ENCODE measurements around the gene EML6.
"Not testable (repeated sequence)": the region's sequence is repeated elsewhere in the genome, so short reads cannot be mapped to it uniquely, and the experiment has no call there.

EML6 gene

DNA sequence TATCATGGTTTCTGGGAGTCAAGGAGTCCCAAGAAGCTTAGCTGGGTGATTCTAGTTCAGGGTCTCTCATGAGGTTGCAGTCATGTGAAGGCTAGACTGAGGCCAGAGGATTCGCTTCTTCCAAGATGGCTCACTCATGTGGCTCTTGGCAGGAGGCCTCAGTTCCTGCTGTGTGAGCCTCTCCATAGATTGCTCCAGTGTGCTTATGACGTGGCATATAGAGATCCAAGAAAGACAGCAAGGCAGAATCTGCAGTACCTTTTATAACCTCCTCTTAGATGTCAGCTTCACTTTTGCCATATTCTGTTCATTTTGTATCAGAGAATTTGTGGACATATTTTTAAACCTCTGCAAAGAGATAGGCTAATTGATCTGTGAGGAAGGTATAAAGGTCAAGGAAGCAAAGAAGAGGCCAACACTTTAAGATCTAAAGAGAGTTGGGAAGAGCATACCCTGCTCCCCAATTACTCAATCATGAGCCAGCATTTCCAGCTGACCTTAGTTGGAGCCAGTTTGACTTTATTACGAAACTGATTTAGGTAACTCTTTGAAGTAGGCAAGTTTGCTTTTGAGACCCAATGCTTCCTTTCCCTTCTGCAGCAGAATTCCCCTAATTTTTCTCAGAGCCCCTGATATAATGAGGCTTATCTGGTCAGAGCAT lies 134.7 kb downstream of the EML6 start:
- no peak for DNase-seq

DNA sequence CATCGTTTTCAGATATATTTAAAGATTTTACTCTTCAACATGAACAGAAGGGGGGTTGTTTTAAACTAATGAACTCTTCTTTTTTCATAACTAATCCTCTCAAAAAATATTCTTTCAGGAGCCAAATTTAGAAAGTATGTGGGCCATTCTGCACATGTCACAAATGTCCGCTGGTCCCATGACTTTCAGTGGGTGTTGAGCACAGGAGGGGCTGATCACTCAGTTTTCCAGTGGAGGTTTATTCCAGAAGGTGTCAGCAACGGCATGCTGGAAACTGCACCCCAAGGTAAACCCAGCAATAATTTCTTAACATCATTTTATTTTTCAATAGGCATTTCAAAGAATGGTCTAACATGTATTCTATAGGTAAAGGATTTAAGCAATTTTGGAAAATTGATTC lies 136.0 kb downstream of the EML6 start:
- DNase-seq = no peak

DNA sequence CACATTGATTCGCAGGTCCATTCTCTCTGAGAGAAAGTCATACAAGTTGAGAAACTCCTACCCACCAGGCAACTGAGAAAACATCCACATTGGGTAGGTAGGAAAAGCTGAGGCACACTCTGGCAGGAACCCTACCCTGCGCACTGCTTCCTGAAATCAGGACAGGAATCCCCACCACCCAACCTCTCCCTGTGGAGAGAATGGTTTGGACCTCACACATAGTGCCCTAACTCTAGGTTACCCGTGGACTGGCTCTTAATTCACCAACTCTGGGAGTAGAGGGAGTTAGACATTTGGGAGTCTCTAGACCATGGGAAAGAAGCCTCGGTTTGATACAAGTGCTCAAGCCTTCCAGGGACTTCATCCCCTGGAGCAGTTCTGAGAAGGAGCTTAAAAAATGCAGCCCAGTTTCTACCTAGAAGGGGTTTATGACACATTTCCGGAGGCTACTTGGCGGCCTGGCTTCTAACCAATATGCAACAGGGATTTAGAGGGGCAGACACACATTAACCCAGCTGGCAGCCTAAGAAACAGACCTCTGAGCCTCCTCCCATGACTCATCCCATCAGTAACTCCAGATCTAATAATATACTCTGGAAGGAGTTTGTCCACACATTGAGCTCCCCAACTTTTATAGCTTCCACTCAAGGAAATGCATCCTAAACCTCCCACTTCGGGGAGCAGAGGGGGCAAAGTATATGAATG lies 136.7 kb downstream of the EML6 start:
- DNase-seq = no peak

DNA sequence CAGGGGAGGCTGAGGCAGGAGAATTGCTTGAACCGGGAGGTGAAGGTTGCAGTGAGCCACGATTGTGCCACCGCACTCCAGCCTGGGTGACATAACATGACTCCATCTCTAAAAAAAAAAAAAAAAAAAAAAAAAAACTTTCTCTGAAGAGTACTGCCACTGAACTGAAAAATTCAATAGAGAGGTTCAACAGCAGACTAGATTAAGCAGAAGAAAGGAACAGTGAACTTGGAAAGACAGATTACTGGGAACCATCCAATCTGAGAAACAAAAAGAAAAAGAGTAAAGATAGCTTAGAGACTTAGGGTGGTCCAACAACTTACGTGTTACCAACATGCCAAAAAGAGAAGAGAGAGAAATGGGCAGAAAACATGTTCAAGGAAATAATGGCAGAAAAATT lies 138.8 kb downstream of the EML6 start:
- DNase-seq = no peak

DNA sequence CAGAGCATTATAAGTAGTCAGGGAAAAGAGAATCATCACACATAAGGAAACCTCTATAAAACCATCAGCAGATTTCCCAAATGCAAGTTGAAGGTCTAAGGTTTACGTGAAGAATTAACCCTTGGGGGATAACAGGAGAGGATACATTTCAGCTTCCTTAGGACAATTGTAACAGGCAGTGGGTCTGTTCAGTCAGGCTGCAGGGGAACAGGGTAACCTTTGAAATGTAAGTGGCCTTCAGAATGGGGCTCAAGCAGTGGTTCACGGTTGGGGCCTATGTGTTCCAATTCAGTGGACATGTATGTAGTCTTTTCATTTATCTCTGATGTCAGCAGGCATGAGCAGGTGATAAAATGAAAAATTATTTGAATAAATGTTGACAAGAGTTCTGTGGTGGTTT lies 139.3 kb downstream of the EML6 start:
- no peak for DNase-seq

DNA sequence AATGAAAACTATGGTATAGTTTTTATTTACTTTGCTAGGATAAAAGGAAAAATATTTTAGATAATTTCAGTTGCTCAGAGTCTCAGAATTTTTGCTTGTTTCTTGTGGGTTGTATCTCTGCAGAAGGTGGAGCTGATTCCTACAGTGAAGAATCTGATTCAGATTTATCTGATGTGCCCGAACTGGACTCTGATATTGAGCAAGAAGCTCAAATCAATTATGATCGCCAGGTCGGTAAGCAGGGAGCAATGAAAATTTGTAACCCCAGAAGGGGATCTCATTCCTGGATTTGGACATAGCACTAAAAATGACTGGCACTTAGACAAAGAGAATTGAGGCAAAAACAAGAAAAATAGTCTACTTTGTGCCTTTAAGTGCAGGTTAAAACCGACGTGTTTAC lies 140.2 kb downstream of the EML6 start:
- DNase-seq = no peak

DNA sequence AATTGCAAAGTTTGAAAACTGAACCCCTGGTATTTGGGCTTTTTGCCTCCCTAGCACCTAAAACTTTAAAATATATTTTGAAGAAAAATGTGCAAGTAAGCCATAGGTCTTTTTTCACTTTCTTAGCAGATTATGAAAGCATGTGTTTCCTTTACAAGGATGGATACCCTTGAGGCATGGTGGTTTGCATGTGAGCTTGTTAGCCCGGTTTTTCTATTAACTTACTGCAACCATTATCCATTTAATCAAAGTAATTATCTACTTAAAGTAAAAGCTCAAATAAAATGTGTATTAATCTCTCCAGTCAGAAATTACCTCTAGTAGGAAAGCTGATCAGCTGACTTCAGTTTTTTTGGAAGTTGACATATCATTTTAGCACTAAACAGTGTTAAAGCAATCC lies 140.6 kb downstream of the EML6 start:
- no peak for DNase-seq

DNA sequence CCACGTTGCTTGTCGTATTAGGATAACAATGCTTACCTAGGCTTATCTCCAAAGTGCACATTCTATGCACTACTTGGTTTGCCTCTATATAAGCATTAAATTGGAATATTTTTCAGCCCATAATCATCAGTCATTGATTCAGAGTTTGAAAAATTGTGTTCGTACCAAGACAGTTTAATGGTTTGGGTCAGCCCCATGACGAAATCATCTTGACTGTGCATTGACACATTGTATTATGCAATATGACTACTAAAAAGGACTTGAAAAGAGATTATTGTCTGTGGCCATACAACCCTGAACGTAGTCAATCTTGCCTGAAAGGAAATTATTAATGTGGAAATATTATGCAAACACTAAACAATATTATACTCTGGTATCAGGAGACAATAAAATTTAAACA lies 141.3 kb downstream of the EML6 start:
- DNase-seq = no peak

DNA sequence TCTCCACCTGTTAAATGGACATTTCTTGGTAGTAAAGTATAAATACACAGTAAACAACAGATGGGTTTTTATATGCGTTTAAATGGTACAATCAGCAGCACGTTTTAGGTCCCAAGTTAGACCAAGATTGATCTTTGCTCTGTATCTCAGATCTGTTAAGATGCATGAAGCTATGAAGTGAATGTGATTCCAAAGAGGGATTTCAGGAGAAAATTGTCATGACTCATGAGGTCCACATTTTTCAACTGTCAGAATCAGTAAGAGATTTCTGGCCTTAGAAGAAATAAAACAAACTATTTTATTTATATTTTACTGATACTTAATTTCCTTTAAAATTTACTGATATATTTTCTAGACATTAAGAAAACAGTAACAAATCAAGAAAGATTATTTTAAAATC lies 142.7 kb downstream of the EML6 start:
- no peak for DNase-seq

DNA sequence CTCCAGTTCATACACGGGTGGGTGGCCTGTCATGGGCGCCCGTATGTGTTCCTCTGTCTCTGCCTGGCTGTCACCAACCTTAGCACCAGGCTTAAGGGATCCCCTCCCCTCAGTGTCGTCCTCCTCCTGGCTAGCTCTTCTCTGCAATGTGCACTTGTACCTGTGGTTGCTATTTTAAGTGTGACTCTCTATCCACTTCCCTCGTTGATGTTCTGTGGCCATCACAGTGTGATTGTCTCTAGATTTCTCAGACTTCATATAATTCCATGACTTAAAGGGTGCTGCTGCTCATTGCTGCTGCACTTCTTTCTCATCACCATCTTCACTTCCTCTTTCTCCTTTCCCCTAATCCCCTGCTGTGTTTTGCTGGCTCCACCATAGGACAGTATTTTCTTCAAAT lies 143.4 kb downstream of the EML6 start:
- no peak for DNase-seq

DNA sequence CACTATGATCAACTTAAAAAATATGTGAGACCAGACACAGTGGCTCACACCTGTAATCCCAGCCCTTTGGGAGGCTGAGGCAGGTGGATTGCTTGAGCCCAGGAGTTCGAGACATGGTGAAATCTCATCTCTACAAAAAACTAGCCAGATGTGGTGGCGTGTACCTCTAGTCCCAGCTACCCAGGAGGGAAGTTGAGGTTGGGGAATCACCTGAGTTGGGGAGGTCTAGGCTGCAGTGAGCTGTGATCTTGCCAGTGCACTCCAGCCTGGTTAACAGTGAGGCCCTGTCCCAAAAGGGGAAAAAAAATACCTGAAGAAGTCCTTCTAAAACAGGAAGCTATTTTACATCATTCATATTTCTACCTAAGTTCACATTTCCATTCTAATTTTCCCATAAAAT lies 144.0 kb downstream of the EML6 start:
- DNase-seq = no peak

DNA sequence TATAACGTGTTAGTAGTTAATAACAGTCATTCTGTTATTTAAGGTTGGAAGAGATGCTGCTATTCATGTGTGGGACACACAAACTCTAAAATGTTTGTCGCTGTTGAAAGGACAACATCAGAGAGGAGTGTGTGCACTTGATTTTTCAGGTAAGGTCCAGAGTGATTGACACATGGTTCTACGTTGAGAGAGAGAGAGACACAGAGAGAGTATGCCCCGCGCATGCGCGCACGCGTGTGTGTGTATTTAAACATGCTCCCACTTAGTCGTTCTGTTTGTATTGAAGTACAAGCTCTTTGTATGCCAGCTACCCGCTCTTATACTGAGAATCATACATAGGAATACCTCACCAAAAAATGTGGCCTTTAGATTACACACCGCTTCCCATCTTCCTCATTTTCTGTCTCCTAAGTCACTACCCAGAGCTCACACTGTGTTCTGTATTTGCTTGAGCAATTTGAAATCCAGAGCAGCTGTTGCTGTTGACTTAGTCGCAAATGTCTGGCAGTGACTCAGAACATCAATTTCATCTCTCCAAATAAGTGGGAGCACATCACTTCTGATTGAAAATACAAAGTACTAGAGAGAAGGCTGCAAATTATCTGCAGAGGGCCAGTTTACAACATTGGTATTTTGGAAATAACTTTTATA lies 148.1 kb downstream of the EML6 start:
- DNase-seq = no peak

DNA sequence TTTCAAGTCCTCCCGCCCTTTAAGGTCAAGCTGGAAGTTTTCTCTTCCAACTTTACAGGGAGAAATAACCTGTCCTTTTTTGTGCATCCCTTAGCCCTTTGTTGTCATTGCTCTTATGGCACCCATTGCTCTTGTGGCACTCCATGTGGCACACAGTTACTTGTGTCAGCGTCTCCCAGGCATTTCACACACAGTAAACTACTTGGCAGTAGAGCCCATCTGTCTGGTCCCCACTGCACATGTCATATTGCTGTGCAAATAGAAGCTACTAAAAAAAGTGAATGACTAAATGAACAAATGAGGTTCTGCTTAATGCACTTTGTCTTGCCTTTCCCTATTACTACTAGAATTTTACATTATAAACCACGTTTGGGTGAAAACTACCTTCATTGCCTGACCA lies 149.3 kb downstream of the EML6 start:
- DNase-seq = no peak

DNA sequence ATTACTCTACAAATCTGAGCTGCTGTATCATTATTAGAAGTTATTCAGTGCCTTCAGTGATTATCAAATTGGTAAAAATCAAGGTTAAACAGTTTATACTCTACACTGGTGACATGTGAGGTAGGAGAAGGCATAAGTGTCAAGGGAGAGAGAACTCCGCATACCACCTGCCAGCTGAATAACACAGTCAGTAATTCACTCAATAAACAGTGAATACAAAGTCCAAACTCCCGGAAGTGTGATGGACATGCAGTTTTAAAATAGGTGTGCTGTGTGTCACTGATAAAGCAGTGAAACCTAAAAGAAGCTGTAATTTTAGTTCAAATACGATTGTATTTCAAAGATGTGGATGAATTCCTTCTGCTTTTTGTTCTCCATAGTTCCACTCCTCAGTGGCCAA lies 149.8 kb downstream of the EML6 start:
- DNase-seq = not testable (repeated sequence)

DNA sequence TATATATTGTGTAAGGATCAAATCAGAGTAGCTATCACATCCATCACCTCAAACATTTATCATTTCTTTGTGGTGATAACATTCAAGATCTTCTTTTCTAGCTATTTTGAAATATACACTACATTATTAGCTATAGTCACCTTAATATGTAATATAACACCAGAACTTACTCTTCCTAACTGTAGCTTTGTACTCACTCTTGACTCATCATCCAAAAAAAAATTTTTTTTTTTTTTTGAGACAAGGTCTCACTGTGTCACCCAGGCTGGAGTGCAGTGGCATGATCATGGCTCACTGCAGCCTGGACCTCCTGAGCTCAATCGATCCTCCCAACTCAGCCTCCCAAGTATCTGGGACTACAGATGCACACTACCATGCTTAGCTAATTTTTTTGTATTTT lies 153.3 kb downstream of the EML6 start:
- no peak for DNase-seq

DNA sequence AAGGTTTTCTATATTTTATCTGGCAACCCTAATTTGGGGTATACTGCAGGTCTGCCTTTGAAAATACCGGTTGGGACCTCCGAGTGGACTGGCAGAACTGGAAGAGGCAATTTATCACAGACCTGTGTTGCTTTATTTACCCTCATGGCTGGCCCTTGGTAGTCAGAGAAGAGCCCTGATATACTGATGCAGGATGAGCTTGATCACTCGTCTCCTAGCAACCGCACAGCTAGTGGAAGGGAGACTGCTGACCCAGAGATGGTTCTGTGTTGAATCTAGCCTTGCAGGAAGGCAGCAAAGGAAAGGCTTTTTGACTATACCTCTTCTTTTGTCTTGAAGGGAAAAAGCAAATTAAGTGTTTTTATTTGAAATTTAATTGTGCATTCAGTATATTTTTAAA lies 154.7 kb downstream of the EML6 start:
- no peak for DNase-seq

DNA sequence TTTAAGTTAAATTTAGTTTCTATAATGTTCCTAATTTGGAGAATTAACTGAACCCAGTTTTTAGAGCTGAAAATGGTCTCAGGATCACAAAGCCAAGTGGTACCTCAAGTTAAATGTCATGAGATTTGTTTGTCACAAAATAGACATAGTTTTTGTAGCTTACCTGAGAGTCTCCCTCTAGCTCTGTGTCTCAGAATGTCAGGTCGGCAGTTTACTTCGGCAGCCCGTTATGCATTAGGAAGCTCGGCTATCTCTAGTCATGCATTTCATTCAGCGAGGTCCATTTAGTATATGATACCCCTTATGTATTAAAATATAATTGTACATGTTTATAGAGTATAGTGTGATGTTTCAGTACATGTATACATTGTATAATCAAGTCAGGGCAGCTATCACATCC lies 155.6 kb downstream of the EML6 start:
- DNase-seq = no peak

DNA sequence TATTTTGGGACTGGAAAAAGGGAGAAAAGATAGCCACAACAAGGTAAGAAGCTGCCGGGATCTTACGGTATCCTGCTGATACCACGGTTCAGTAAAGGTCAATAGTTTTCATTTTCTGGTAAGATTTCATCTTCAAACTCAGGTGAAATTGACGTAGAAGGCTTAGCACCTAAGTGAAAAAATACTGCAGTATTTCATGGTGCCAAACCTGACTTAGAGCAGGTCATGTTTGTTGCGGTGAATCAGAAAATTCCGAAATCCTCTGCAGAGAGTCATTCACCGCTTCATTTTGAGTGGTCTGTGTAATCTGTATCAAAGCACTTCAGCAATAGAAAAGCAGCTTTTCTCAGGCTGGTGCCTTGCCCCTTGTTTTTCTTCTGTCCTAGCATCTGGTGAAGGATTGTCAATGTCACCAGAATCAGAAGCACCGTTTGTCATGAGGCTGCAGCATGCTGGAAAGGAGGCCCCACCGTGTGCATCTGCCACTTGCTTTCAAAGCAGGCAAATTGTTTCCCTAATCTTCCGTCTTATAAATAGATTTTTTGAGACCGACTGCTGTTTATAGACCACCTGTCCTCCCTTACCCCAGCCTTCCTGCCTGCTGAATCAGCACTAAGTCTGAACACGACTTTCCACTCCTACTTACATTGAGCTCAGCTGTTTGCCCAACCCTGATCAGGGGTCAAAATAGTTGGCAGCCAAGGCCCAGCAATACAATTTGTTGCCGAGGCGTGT lies 156.3 kb downstream of the EML6 start:
- no peak for DNase-seq

DNA sequence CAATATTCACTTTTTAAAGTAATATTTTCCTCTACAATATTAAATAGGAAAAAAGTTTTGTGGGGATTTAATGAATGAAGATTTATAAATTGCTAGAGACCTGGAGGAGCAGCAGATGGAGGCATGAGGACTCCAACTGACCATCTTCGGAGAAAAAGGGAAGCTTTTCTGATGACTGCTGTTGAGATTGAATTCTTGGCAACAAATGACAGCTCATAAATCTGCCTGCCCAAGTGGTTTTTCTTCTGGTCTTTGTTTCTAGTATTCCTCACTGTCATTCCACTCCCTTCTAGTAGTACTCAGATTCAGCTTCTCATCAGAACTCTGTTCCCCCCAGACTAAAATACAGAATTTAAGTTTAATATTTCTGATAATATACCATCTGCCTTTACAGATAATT lies 157.0 kb downstream of the EML6 start:
- DNase-seq = no peak

DNA sequence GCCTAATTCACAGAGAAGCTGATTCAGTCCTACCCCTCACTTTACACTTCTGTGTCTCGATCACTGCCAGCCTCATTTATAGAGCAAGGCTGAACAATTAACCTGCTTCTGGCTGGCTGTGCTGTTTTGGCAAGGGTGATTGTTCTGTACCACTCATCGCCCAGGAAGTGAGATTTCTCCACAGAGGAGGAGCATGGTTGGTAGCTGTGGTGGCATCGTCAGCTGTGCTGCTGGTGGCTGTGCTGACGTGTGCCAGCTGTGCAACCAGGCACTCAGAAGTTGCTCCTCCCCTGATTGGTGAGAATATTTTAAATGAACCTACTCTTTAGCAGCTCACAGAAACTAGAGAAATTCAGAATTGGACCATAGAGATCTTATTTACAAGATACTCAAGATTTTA lies 158.3 kb downstream of the EML6 start:
- no peak for DNase-seq

DNA sequence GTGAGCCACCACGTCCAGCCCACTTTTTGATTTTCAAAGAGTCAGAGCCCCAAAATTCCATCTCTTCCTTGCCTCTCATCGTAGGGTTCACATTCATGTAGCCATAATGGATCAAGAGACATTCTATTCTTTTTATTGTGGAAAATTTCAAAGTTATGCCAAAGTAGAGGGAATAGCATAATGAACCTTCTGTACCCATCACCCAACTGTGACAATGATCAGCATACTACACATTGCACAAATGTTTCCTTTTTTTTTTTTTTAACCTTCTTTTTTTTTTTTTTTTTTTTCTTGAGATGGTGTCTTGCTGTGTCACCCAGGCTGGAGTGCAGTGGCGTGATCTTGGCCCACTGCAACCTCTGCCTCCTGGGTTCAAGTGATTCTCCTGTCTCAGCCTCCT lies 162.4 kb downstream of the EML6 start:
- no peak for DNase-seq

DNA sequence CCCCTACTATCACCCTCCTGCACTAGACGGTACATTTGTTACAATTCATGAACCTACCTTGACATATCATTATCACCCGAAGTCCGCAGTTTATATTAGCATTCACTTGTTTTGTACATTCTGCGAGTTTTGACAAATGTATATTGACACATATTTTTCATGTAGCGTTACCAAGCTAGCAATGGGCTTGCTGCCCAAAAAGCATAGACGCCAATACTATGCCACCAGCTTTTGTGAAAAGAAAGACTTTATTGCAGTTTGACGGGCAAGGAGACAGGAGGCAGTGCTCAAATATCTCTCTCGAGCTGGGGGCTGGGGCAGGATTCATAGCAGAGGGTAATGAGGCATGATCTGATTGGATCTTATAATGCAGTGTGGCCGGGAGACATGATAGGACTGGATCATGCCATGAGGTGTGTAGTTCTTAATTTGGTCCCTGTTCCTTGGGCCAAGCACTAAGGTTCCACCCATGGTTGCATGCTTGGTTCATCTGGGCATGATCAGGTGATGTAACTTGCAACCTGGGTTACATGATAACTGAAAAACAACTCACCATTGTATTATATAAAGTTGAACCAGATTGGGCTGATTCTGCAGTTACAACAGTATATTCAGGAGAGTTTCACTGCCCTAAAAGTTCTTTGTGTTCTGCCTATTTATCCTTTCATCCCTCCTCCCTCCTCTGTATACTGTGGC lies 164.5 kb downstream of the EML6 start:
- DNase-seq = no peak

DNA sequence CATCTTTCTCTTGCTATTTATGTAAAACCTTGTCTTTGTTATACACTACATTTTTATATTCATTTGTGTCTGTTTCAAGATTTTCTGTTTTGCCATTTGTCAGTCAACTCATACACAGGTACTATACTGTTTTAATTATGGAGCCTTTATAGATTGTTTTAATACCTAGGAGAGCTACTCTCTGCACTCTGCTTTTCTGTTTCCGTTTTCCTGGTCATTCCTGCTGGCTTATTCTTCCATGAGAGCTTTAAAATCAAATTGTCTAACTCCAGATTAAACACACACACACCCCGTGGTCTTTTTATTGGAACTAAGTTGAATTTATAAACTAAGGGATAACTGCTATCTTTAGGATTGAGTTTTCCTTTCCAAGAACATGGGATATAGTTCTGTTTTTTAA lies 165.6 kb downstream of the EML6 start:
- DNase-seq = no peak
